Testis (tissue), 3 donors: Measurements from ENCODE around the gene NADSYN1. TPM values are rescaled to one million over a fixed set of nuclear protein-coding genes. Genes with fewer than 3 reads are reported as not detected.

ENCODE experiments used
- DNase-seq: peaks from one replicate; pipeline ENCODE4 v3.0.0-alpha.2; 2019
- H3K27ac ChIP-seq, 2 donors: fragments of 200-600 bp; sonication (generic); one replicate each; pipeline ENCODE4 v1.5.1; 2019
- H3K27me3 ChIP-seq: fragments of 200-600 bp; sonication (generic); one replicate; pipeline ENCODE4 v1.5.1; 2019
- H3K36me3 ChIP-seq: fragments of 200-600 bp; sonication (generic); one replicate; pipeline ENCODE4 v1.5.1; 2017; ENCODE audit warnings: low read depth; ENCODE audit errors: missing control alignments
- H3K4me1 ChIP-seq: fragments of 200-600 bp; sonication (generic); one replicate; pipeline ENCODE4 v1.5.1; 2019
- H3K4me3 ChIP-seq, 2 donors: fragments of 200-600 bp; sonication (generic); one replicate each; pipeline ENCODE4 v1.5.1; 2017 to 2019
- H3K9me3 ChIP-seq: fragments of 200-600 bp; sonication (generic); one replicate; pipeline ENCODE4 v1.5.1; 2017
- CTCF ChIP-seq, 3 experiments: fragments of 450-650 bp in 2 of 3; fragments of 200-600 bp in 1 of 3; sonication (generic) in 1 of 3; IDR thresholded peaks; one replicate each; pipeline ENCODE4 v1.5.1; 2016 to 2019; ENCODE audit warnings: antibody characterized with exemption in 3 of 3, mild to moderate bottlenecking in 2 of 3, moderate library complexity in 1 of 3
- POLR2A ChIP-seq: fragments of 450-650 bp; IDR thresholded peaks from one replicate; pipeline ENCODE4 v1.6.1; 2017; ENCODE audit warnings: antibody characterized with exemption, mild to moderate bottlenecking, moderate library complexity
- WGBS, 2 donors: methylation state at CpG; one replicate each; pipeline ENCODE4 v1.1.5; 2018; 5-methylcytosine and 5-hydroxymethylcytosine counted together
- intact Hi-C: fragments of 100-400 bp; cut with DNase I; formaldehyde crosslinking; loops from one replicate; pipeline ENCODE4 v1.15.1; 2023; ENCODE audit warnings: low total_unique reads
- polyA plus RNA-seq: library from polyadenylated mRNA; stranded (reverse); fragments of 350-450 nt; fragmentation: Illumina TruSeq; extraction: RNeasy Lipid Tissue Mini Kit (QIAGEN cat#74804); gene quantifications from one replicate; pipeline ENCODE4 v1.2.3, GENCODE V29; 2014; ENCODE audit warnings: low read depth, low replicate concordance; ENCODE audit not compliant: insufficient read depth
- total RNA-seq, 2 donors: library from RNA; depleted of rRNA; stranded (reverse); fragments of >200 nt; gene quantifications; one replicate each; pipeline ENCODE4 v1.2.3, GENCODE V29; 2016

The NADSYN1 gene
- total and polyA plus RNA-seq, 3 donors from 2014 or later = 75.7 to 91.2 (median 79.4) TPM

GRCh38 chr11:71458146-71459070 lies 5.4 kb downstream of the NADSYN1 start:
- no peaks in the 10 kb centered on the region for H3K36me3 ChIP-seq
- no peaks in the 10 kb centered on the region for H3K27me3 ChIP-seq
- TF ChIP-seq CTCF (IDR thresholded peaks at IDR 0.05) = no peak
- no peak for TF ChIP-seq POLR2A
- H3K27ac ChIP-seq = no peak overlapping the region
- DNase-seq = no peak
- no peaks in the 10 kb centered on the region for H3K9me3 ChIP-seq
- H3K4me3 ChIP-seq = no peak overlapping the region
- H3K4me1 ChIP-seq = peaks cover 9% of the 10 kb centered on the region
- intact Hi-C loops = no loop called here
- 91 to 96% methylated on average over 20 to 26 of the region's 26 CpGs for WGBS, 2 donors

DNA sequence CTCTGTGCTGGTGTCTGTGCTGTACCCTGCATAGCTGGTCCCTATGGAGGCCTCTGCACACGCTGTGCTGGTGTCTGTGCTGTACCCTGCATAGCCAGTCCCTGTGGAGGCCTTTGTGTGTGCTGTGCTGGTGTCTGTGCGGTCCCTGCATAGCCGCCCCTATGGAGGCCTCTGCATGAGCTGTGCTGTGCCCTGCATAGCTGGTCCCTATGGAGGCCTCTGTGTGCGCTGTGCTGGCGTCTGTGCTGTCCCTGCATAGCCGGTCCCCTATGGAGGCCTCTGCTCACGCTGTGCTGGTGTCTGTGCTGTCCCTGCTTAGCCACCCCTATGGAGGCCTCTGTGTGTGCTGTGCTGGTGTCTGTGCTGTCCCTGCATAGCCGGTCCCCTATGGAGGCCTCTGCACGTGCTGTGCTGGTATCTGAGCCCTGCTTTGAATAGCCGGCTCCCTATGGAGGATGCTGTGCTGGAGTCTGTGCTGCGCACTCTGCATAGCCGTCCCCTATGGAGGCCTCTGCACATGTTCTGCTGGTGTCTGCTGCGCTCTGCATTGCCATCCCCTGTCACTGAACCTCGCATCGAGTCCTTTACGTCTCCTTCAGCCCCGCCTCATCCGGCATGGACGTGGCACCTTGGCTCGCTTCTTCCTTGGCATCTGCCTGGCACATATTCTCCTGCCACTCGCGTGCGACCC lies 6.2 kb downstream of the NADSYN1 start:
- H3K27me3 ChIP-seq = no peaks in the 10 kb centered on the region
- H3K36me3 ChIP-seq = no peaks in the 10 kb centered on the region
- no peaks in the 10 kb centered on the region for H3K9me3 ChIP-seq
- DNase-seq = no peak
- peaks cover 1% of the 10 kb centered on the region for H3K4me1 ChIP-seq
- H3K27ac ChIP-seq = no peak overlapping the region
- no peak overlapping the region for H3K4me3 ChIP-seq
- intact Hi-C loops = no loop called here
- no peak for TF ChIP-seq POLR2A
- TF ChIP-seq CTCF (IDR thresholded peaks at IDR 0.05) = no peak
- 92 to 93% methylated on average over 17 to 23 of the region's 23 CpGs for WGBS, 2 donors

DNA sequence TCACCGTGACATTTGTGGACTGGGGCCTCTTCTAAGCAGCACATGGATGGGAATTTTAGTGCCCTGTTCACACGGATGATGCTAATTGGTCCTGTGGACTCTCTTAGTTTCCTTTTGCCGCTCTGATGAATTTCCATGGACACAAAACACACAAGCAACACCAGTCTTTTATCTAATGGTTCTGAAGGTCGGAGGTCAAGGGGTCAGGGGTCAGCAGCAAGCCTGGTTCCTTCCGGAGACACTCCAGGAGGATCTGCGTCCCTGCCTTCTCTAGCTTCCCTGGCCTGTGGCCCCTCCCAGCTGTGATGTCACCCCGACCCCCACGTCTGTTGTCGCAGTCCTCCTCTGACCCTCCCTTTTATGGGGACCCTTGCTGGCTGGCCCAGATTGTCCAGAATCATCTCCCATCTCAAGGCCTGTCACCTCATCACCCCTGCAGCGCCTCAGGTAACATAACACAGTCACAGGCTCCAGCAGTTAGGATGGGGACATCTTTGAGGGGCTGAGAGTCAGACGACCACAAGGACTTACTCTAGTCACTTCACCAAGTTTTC lies 6.8 kb downstream of the NADSYN1 start:
- no peaks in the 10 kb centered on the region for H3K36me3 ChIP-seq
- DNase-seq = no peak
- no peaks in the 10 kb centered on the region for H3K27me3 ChIP-seq
- 68 to 73% methylated on average over 11 of the region's 11 CpGs for WGBS, 2 donors
- no peak overlapping the region for H3K4me3 ChIP-seq
- H3K4me1 ChIP-seq = no peaks in the 10 kb centered on the region
- H3K27ac ChIP-seq = no peak overlapping the region
- intact Hi-C loops = no loop called here
- no peaks in the 10 kb centered on the region for H3K9me3 ChIP-seq
- TF ChIP-seq POLR2A (no peak), CTCF (IDR thresholded peaks at IDR 0.05) (no peak)

DNA sequence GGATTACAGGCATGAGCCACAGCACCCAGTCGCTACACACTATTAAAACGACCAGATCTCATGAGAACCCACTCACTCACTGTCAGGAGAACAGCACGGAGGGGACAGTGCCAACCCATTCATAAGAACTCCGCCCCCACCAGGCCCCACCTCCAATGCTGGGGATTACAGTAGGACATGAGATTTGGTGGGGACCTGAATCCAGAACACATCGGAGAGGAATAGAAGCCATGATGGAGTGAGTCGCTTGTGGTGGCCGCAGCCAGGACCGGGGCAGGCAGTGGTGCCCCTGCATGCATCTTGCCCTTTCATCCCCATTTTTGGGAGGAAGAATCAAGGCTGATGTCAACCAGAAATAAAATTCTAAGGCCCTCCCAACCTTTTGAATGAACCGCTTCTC lies 8.7 kb downstream of the NADSYN1 start:
- no peak for DNase-seq
- no peaks in the 10 kb centered on the region for H3K4me1 ChIP-seq
- intact Hi-C loops = no loop called here
- no peaks in the 10 kb centered on the region for H3K9me3 ChIP-seq
- WGBS, 2 donors = 86 to 96% methylated on average over 9 of the region's 9 CpGs
- no peak overlapping the region for H3K27ac ChIP-seq
- TF ChIP-seq CTCF (IDR thresholded peaks at IDR 0.05) = no peak
- no peak for TF ChIP-seq POLR2A
- no peak overlapping the region for H3K4me3 ChIP-seq
- no peaks in the 10 kb centered on the region for H3K27me3 ChIP-seq
- H3K36me3 ChIP-seq = no peaks in the 10 kb centered on the region
